Large intestine (tissue), 3 donors: ENCODE results near the gene GSTA5. TPM values are rescaled to one million over a fixed set of nuclear protein-coding genes. Genes with fewer than 3 reads are reported as not detected.
"Not testable (repeated sequence)": the region's sequence is repeated elsewhere in the genome, so short reads cannot be mapped to it uniquely, and the experiment has no call there.

ENCODE experiments used
- DNase-seq, 2 donors: peaks; one replicate each; pipeline versions ENCODE4 v3.0.0 to v3.0.0-alpha.2; 2013
- H3K27ac ChIP-seq: one replicate; pipeline ENCODE4 v1.5.1; 2013; ENCODE audit warnings: low read length
- H3K27me3 ChIP-seq: 2 replicates; pipeline ENCODE4 v1.6.1; 2013; ENCODE audit warnings: low read length; ENCODE audit not compliant: control insufficient read depth, insufficient read depth
- H3K36me3 ChIP-seq: 2 replicates; pipeline ENCODE4 v1.6.1; 2013; ENCODE audit warnings: low read length; ENCODE audit not compliant: control insufficient read depth, insufficient read depth
- H3K4me1 ChIP-seq: one replicate; pipeline ENCODE4 v1.6.1; 2013; ENCODE audit warnings: low read length; ENCODE audit not compliant: control insufficient read depth, insufficient read depth
- H3K4me3 ChIP-seq: one replicate; pipeline ENCODE4 v1.5.1; 2013; ENCODE audit warnings: low read length
- H3K9me3 ChIP-seq: one replicate; pipeline ENCODE4 v1.6.1; 2013; ENCODE audit warnings: mild to moderate bottlenecking, low read depth, low read length, moderate library complexity; ENCODE audit not compliant: control insufficient read depth
- WGBS: methylation state at CpG from one replicate; pipeline ENCODE4 v1.1.5; 2013; ENCODE audit warnings: low lambda C conversion rate; ENCODE audit not compliant: insufficient coverage; 5-methylcytosine and 5-hydroxymethylcytosine counted together
- polyA plus RNA-seq: library from polyadenylated mRNA; unstranded; fragments of 120-200 nt; gene quantifications from one replicate; pipeline ENCODE4 v1.2.1, GENCODE V29; 2013

The GSTA5 gene
- polyA plus RNA-seq, 1 donor: not detected

GRCh38 chr6:52821842-52822241, 18.8 kb downstream of the GSTA5 start:
- H3K27me3 ChIP-seq: no peaks in the 10 kb centered on the region
- H3K4me3 ChIP-seq: no peak overlapping the region

GRCh38 chr6:52820198-52820597, 20.4 kb downstream of the GSTA5 start:
- H3K27me3 ChIP-seq: no peaks in the 10 kb centered on the region
- WGBS: 100% methylated on average over 2 of the region's 2 CpGs

More at GRCh38 chr6:52821842-52822241, 18.8 kb downstream of the GSTA5 start:
- Histone ChIP-seq H3K36me3 (no peaks in the 10 kb centered on the region), H3K27ac (no peak overlapping the region), H3K4me1 (peaks cover 4% of the 10 kb centered on the region), H3K9me3 (peaks cover 18% of the 10 kb centered on the region)
- DNase-seq: no peak
- WGBS: no CpG with 5 or more reads among the region's 1 CpG

GRCh38 chr6:52815167-52816092, 25.2 kb downstream of the GSTA5 start:
- peak overlapping the region; percentile 54 for H3K27ac ChIP-seq
- DNase-seq: peak; percentile 62 to 84

More at GRCh38 chr6:52820198-52820597, 20.4 kb downstream of the GSTA5 start:
- H3K36me3 ChIP-seq: no peaks in the 10 kb centered on the region
- H3K4me3 ChIP-seq: no peak overlapping the region
- peaks cover 13% of the 10 kb centered on the region for H3K9me3 ChIP-seq
- H3K4me1 ChIP-seq: peaks cover 4% of the 10 kb centered on the region
- H3K27ac ChIP-seq: no peak overlapping the region
- no peak for DNase-seq

GRCh38 chr6:52814545-52814944, 26.1 kb downstream of the GSTA5 start:
- DNase-seq, H3K4me1 ChIP-seq, H3K36me3 ChIP-seq, H3K27me3 ChIP-seq, H3K9me3 ChIP-seq, H3K4me3 ChIP-seq: not testable (repeated sequence)
- peak overlapping the region; percentile 54 for H3K27ac ChIP-seq
- WGBS: no CpG with 5 or more reads among the region's 3 CpGs

More at GRCh38 chr6:52815167-52816092, 25.2 kb downstream of the GSTA5 start:
- peaks cover 8% of the 10 kb centered on the region for H3K4me1 ChIP-seq
- H3K36me3 ChIP-seq: no peaks in the 10 kb centered on the region
- no peaks in the 10 kb centered on the region for H3K9me3 ChIP-seq
- 53% methylated on average over 3 of the region's 15 CpGs for WGBS
- H3K4me3 ChIP-seq: peak overlapping the region; percentile 3
- H3K27me3 ChIP-seq: no peaks in the 10 kb centered on the region

- not testable (repeated sequence) for H3K27me3 ChIP-seq, H3K4me1 ChIP-seq
- WGBS: no CpG with 5 or more reads among the region's 4 CpGs
These were observed 30.8 kb downstream of the GSTA5 start for GRCh38 chr6:52809777-52810176.

GRCh38 chr6:52808660-52809059, 32.0 kb downstream of the GSTA5 start:
- peaks cover 7% of the 10 kb centered on the region for H3K4me1 ChIP-seq
- no peak overlapping the region for H3K4me3 ChIP-seq
- H3K27me3 ChIP-seq: no peaks in the 10 kb centered on the region
- H3K9me3 ChIP-seq: no peaks in the 10 kb centered on the region
- WGBS: 82% methylated on average over 2 of the region's 5 CpGs
- DNase-seq: no peak
- no peak overlapping the region for H3K27ac ChIP-seq
- H3K36me3 ChIP-seq: no peaks in the 10 kb centered on the region

More at GRCh38 chr6:52809777-52810176, 30.8 kb downstream of the GSTA5 start:
- DNase-seq, H3K4me3 ChIP-seq, H3K36me3 ChIP-seq, H3K27ac ChIP-seq, H3K9me3 ChIP-seq: not testable (repeated sequence)

- Histone ChIP-seq H3K27ac (peak within 1 kb of the TSS; percentile 65), H3K4me3 (peak within 1 kb of the TSS; percentile 72)
- H3K27me3 ChIP-seq, H3K9me3 ChIP-seq, H3K4me1 ChIP-seq, H3K36me3 ChIP-seq: not testable (repeated sequence)
- DNase-seq: peak; percentile 72 to 88
- 10% methylated on average over 2 of the region's 5 CpGs for WGBS
These were observed 36.9 kb downstream of the GSTA5 start, which contains the start of gene GSTA1 for GRCh38 chr6:52803668-52804255. TSS of gene GSTA1 (minus strand) at chr6:52803816. CDS start at chr6:52799267, 4,549 bp downstream.

- peak in 1 of 2 donors; percentile 40 for DNase-seq
- H3K4me1 ChIP-seq: peaks cover 7% of the 10 kb centered on the region
- WGBS: no CpG with 5 or more reads among the region's 1 CpG
- no peaks in the 10 kb centered on the region for H3K27me3 ChIP-seq
- H3K4me3 ChIP-seq: peak overlapping the region; percentile 72
- H3K36me3 ChIP-seq: peaks cover 2% of the 10 kb centered on the region
- no peaks in the 10 kb centered on the region for H3K9me3 ChIP-seq
- H3K27ac ChIP-seq: peak overlapping the region; percentile 65
These were observed 37.8 kb downstream of the GSTA5 start for GRCh38 chr6:52802806-52803205.

GRCh38 chr6:52801188-52801841, 39.3 kb downstream of the GSTA5 start:
- H3K4me1 ChIP-seq: peaks cover 7% of the 10 kb centered on the region
- H3K27ac ChIP-seq: peak overlapping the region; percentile 23
- H3K27me3 ChIP-seq: no peaks in the 10 kb centered on the region
- DNase-seq: no peak
- no CpG with 5 or more reads among the region's 2 CpGs for WGBS
- H3K9me3 ChIP-seq: no peaks in the 10 kb centered on the region
- peak overlapping the region; percentile 72 for H3K4me3 ChIP-seq
- H3K36me3 ChIP-seq: peaks cover 10% of the 10 kb centered on the region

GRCh38 chr6:52799272-52799671, 41.3 kb downstream of the GSTA5 start:
- not testable (repeated sequence) for H3K27ac ChIP-seq, H3K4me1 ChIP-seq, DNase-seq, H3K9me3 ChIP-seq, H3K27me3 ChIP-seq
- Histone ChIP-seq H3K4me3 (peak overlapping the region; percentile 8), H3K36me3 (peaks cover 20% of the 10 kb centered on the region)
- 100% methylated on average over 1 of the region's 1 CpG for WGBS
